Parathyroid adenoma (tissue), 2 donors: ENCODE data around the gene FAM98C.

Experiments
- H2AFZ ChIP-seq: fragments of 300-600 bp; sonication (generic); one replicate; pipeline ENCODE4 v1.7.0; 2017; ENCODE audit warnings: antibody characterized with exemption, mild to moderate bottlenecking
- H3K27ac ChIP-seq: fragments of 300-600 bp; sonication (generic); one replicate; pipeline ENCODE4 v1.7.0; 2017
- H3K27me3 ChIP-seq: fragments of 300-600 bp; sonication (generic); one replicate; pipeline ENCODE4 v1.7.0; 2017; ENCODE audit warnings: low read length; ENCODE audit not compliant: control insufficient read depth, insufficient read depth
- H3K36me3 ChIP-seq: fragments of 300-600 bp; sonication (generic); one replicate; pipeline ENCODE4 v1.7.0; 2017; ENCODE audit warnings: low read length; ENCODE audit not compliant: control insufficient read depth, insufficient read depth
- H3K4me1 ChIP-seq: fragments of 300-600 bp; sonication (generic); one replicate; pipeline ENCODE4 v1.7.0; 2017; ENCODE audit warnings: control low read depth
- H3K4me2 ChIP-seq: fragments of 300-600 bp; sonication (generic); one replicate; pipeline ENCODE4 v1.7.0; 2017; ENCODE audit warnings: low read length
- H3K4me3 ChIP-seq: fragments of 300-600 bp; sonication (generic); one replicate; pipeline ENCODE4 v1.7.0; 2017; ENCODE audit warnings: low read depth, low read length
- H3K79me2 ChIP-seq: fragments of 300-600 bp; sonication (generic); one replicate; pipeline ENCODE4 v1.7.0; 2017; ENCODE audit warnings: control low read depth
- H3K9ac ChIP-seq: fragments of 300-600 bp; sonication (generic); one replicate; pipeline ENCODE4 v1.7.0; 2017; ENCODE audit warnings: mild to moderate bottlenecking
- H3K9me3 ChIP-seq: fragments of 300-600 bp; sonication (generic); one replicate; pipeline ENCODE4 v1.7.0; 2017; ENCODE audit warnings: low read length; ENCODE audit not compliant: control insufficient read depth
- TF ChIP-seq, protein P1 (sequence below): fragments of 300-600 bp; sonication (generic); IDR thresholded peaks from one replicate; pipeline ENCODE4 v1.7.0; 2017; ENCODE audit warnings: antibody characterized with exemption, mild to moderate bottlenecking
- donor health status: primary hyperparathyroidism.

Gene FAM98C

GRCh38 chr19:38417146-38417543 is 14.3 kb downstream of the FAM98C start:
- Histone ChIP-seq H3K79me2 (no peaks in the 10 kb centered on the region), H3K9me3 (no peaks in the 10 kb centered on the region), H3K9ac (no peak overlapping the region), H2AFZ (peak overlapping the region; percentile 38), H3K4me2 (no peak overlapping the region), H3K27me3 (no peaks in the 10 kb centered on the region), H3K27ac (no peak overlapping the region), H3K36me3 (no peaks in the 10 kb centered on the region), H3K4me1 (peaks cover 3% of the 10 kb centered on the region), H3K4me3 (no peak overlapping the region)
- TF ChIP-seq, protein P1, sequence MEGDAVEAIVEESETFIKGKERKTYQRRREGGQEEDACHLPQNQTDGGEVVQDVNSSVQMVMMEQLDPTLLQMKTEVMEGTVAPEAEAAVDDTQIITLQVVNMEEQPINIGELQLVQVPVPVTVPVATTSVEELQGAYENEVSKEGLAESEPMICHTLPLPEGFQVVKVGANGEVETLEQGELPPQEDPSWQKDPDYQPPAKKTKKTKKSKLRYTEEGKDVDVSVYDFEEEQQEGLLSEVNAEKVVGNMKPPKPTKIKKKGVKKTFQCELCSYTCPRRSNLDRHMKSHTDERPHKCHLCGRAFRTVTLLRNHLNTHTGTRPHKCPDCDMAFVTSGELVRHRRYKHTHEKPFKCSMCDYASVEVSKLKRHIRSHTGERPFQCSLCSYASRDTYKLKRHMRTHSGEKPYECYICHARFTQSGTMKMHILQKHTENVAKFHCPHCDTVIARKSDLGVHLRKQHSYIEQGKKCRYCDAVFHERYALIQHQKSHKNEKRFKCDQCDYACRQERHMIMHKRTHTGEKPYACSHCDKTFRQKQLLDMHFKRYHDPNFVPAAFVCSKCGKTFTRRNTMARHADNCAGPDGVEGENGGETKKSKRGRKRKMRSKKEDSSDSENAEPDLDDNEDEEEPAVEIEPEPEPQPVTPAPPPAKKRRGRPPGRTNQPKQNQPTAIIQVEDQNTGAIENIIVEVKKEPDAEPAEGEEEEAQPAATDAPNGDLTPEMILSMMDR, result no peak

DNA sequence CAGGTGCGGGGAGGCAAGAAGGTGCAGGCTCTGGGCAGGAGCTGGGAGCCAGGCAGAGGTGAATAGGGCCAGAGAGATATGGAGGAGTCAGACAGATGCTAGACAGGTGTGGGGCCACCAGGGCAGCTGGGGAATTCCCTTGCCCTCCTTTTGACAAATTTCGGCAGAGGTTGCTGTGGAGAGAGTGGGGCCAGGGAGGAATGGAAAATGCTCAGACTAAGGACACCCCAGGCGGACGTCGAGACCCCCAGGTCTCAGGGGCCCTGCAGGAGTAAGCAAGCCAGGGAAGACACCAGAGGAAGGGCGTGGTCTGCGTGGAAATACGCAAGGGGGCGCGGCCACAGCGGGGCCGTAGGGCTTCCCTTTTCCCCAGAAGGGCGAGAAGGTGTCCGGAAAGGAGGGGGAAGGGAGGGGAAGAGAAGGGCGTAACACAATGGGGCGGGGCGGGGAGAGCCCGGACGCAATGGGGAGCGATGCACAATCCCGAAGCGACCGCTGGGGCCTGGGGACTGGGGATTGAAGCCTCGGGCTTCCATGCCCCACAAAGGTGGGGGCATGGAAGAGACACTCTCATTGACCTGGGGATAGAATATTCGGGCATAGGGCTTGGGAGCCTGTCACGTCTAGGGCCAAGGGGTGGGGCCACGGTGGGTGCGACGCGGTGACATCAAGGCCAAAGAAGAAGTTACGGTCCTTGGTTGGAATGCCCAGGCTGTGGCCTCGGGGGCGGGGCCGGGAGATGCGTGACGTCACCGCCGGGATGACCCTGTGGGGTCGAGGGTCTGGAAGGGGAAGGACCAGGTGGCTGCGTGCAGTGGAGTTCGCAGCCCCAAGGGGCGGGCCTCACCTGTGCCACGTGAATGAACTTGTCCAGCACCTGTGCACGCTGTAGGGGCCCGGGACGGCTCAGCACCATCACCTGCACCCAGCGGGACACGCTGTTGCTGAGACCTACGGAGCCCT is 14.9 kb downstream of the FAM98C start:
- peak overlapping the region; percentile 32 for H3K4me3 ChIP-seq
- no peak overlapping the region for H3K9ac ChIP-seq
- no peaks in the 10 kb centered on the region for H3K27me3 ChIP-seq

DNA sequence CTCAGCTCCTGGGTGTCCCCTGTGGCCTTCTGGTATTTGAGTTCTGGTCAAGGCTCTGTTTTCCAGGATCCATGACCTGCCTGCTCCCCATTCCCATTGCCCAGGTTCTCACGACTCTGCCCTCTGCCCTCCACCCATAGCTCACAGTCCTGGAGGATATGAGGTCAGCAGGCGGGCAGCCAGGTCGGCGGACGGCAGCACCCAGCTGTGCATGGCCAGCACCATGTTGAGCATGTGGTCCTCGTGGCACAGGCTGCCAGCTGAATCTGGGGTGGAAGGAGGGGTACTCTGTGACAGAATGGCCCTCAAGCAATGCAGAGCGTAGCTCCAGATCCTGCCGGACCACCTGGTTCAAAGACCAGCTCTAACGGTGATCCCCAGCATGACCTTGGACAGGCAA is 18.0 kb downstream of the FAM98C start:
- Histone ChIP-seq H3K79me2 (no peaks in the 10 kb centered on the region), H3K4me3 (no peak overlapping the region), H3K9me3 (no peaks in the 10 kb centered on the region), H3K9ac (no peak overlapping the region), H3K27me3 (no peaks in the 10 kb centered on the region), H3K4me2 (no peak overlapping the region), H2AFZ (no peak overlapping the region), H3K36me3 (no peaks in the 10 kb centered on the region), H3K4me1 (peaks cover 3% of the 10 kb centered on the region), H3K27ac (no peak overlapping the region)
- TF ChIP-seq, protein P1, result no peak

More for the DNA sequence above, 14.9 kb downstream of the FAM98C start:
- Histone ChIP-seq H3K9me3 (no peaks in the 10 kb centered on the region), H3K4me2 (peak overlapping the region; percentile 76), H2AFZ (peak overlapping the region; percentile 38), H3K36me3 (no peaks in the 10 kb centered on the region), H3K27ac (no peak overlapping the region), H3K4me1 (peaks cover 3% of the 10 kb centered on the region), H3K79me2 (no peaks in the 10 kb centered on the region)
- TF ChIP-seq, protein P1, result peak; percentile 5

DNA sequence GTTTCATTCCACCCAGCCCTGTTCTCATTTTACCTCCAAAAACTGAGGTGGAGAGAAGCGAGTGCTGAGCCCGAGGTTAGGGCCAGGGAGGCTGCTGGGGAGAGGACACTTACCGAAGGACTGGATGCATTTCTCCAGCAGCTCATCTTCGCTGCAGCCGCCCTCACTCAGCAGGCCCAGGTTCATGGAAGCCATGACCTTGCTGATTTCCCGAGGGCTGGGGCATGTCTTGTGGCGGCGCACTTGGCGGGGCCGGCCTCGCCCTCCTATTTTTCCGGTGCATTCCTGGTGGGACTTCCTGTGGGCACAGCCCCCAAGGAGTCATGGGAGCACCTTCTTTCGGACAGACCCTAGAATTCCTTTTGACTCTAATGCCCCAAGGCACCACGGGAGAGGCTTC is 19.0 kb downstream of the FAM98C start:
- no peak overlapping the region for H3K4me2 ChIP-seq
- no peaks in the 10 kb centered on the region for H3K79me2 ChIP-seq
- no peak overlapping the region for H3K27ac ChIP-seq
- H3K4me1 ChIP-seq, result peaks cover 3% of the 10 kb centered on the region
- H3K36me3 ChIP-seq, result no peaks in the 10 kb centered on the region
- no peak overlapping the region for H2AFZ ChIP-seq
- no peak overlapping the region for H3K4me3 ChIP-seq
- no peak overlapping the region for H3K9ac ChIP-seq
- no peaks in the 10 kb centered on the region for H3K27me3 ChIP-seq
- no peaks in the 10 kb centered on the region for H3K9me3 ChIP-seq
- TF ChIP-seq, protein P1, result no peak
